NCI-H526 treated with DMSO at 0.1 percent for 48 hours (cell line): ENCODE measurements around the gene FBXO2.
A peak's percentile ranks its signal among the peaks of the same experiment; 100 is the strongest.

ENCODE experiments used
- DNase-seq: peaks from one replicate; lab custom pipeline; 2025; lab: John Stamatoyannopoulos, UW

Gene FBXO2

GRCh38 chr1:11654137-11654938 is at the start of gene FBXO2, which contains the start of gene FBXO44:
TSS of gene FBXO2 (minus strand) at chr1:11654429. CDS start at chr1:11654340, 89 bp downstream.
TSS of gene FBXO44 (plus strand) at chr1:11654877. CDS start at chr1:11655836, 959 bp downstream.
- no peak for DNase-seq

- DNase-seq = no peak
These were observed 49.3 kb upstream of the FBXO2 start for GRCh38 chr1:11703357-11704193.

- DNase-seq = no peak
These were observed 48.0 kb upstream of the FBXO2 start for GRCh38 chr1:11701981-11702803.

GRCh38 chr1:11701551-11701961 is 47.3 kb upstream of the FBXO2 start:
- DNase-seq = no peak

GRCh38 chr1:11700601-11701467 is 46.6 kb upstream of the FBXO2 start:
- DNase-seq = no peak

- no peak for DNase-seq
These were observed 43.6 kb upstream of the FBXO2 start for GRCh38 chr1:11697893-11698210.

GRCh38 chr1:11697188-11697892 is 43.1 kb upstream of the FBXO2 start:
- DNase-seq = no peak

GRCh38 chr1:11695861-11696260 is 41.6 kb upstream of the FBXO2 start:
- no peak for DNase-seq

GRCh38 chr1:11693917-11694316 is 39.7 kb upstream of the FBXO2 start:
- no peak for DNase-seq

GRCh38 chr1:11693024-11693590 is 38.9 kb upstream of the FBXO2 start:
- no peak for DNase-seq

GRCh38 chr1:11691928-11692711 is 37.9 kb upstream of the FBXO2 start:
- DNase-seq = no peak

GRCh38 chr1:11691302-11691914 is 37.2 kb upstream of the FBXO2 start, which contains the start of gene DRAXIN:
TSS of gene DRAXIN (plus strand) at chr1:11691710. CDS start at chr1:11706259, 14,549 bp downstream.
- DNase-seq = no peak

GRCh38 chr1:11690397-11691301 is 36.4 kb upstream of the FBXO2 start:
- peak; percentile 23 for DNase-seq

GRCh38 chr1:11688506-11688905 is 34.3 kb upstream of the FBXO2 start:
- no peak for DNase-seq

- no peak for DNase-seq
These were observed 31.1 kb upstream of the FBXO2 start for GRCh38 chr1:11685210-11685752.

- DNase-seq = peak; percentile 80
These were observed 29.8 kb upstream of the FBXO2 start for GRCh38 chr1:11684070-11684469.

- no peak for DNase-seq
These were observed 28.6 kb upstream of the FBXO2 start for GRCh38 chr1:11682799-11683198.
